Keratinocyte (primary cell): ENCODE measurements around the gene ADAMTS17. TPM values are rescaled to one million over a fixed set of nuclear protein-coding genes. Genes with fewer than 3 reads are reported as not detected.

Source experiments
- DNase-seq: peaks from one replicate; pipeline ENCODE4 v3.0.0-alpha.2; 2011; ENCODE audit warnings: low read depth, missing footprints, low spot score
- FAIRE-seq: peaks from 2 replicates; lab custom pipeline; 2011; peaks lifted over from hg19 to GRCh38; lab: Jason Lieb, UNC
- H2AFZ ChIP-seq: 2 replicates; pipeline ENCODE4 v1.6.0; 2012; ENCODE audit warnings: low read length, control low read depth, inconsistent platforms; ENCODE audit not compliant: control insufficient read depth
- H3K27ac ChIP-seq: 2 replicates; pipeline ENCODE4 v1.5.1; 2011; ENCODE audit warnings: low read length; ENCODE audit not compliant: control insufficient read depth, insufficient read depth
- H3K27me3 ChIP-seq: 3 replicates; pipeline ENCODE4 v1.6.0; 2011; ENCODE audit warnings: low read length; ENCODE audit not compliant: control insufficient read depth, insufficient read depth; ENCODE audit errors: extremely low read depth
- H3K36me3 ChIP-seq, 2 experiments: 2 replicates in 1 of 2; 3 replicates in 1 of 2; pipeline ENCODE4 v1.5.1; 2011; ENCODE audit warnings: low read length in 2 of 2, mild to moderate bottlenecking in 1 of 2; ENCODE audit not compliant: control insufficient read depth in 2 of 2, insufficient read depth in 2 of 2; ENCODE audit errors: extremely low read depth in 1 of 2
- H3K4me1 ChIP-seq: 3 replicates; pipeline ENCODE4 v1.5.1; 2011; ENCODE audit warnings: low read length; ENCODE audit not compliant: control insufficient read depth, insufficient read depth; ENCODE audit errors: extremely low read depth
- H3K4me2 ChIP-seq: 3 replicates; pipeline ENCODE4 v1.6.0; 2011; ENCODE audit warnings: low read depth, low read length; ENCODE audit not compliant: control insufficient read depth, insufficient read depth; ENCODE audit errors: extremely low read depth
- H3K4me3 ChIP-seq, 3 experiments: fragments of 200-600 bp in 1 of 3; sonication (generic) in 1 of 3; 2 replicates in 2 of 3; 3 replicates in 1 of 3; pipeline ENCODE4 v1.5.1; 2011 to 2016; ENCODE audit warnings: low read length in 3 of 3, mild to moderate bottlenecking in 3 of 3, control low read depth in 2 of 3, inconsistent platforms in 1 of 3, low read depth in 1 of 3, mixed read lengths in 1 of 3, mixed run types in 1 of 3, moderate library complexity in 1 of 3; ENCODE audit not compliant: control insufficient read depth in 2 of 3, insufficient read depth in 2 of 3; ENCODE audit errors: extremely low read depth in 1 of 3
- H3K79me2 ChIP-seq: 2 replicates; pipeline ENCODE4 v1.6.0; 2012; ENCODE audit warnings: low read length; ENCODE audit not compliant: control insufficient read depth, insufficient read depth
- H3K9ac ChIP-seq: 3 replicates; pipeline ENCODE4 v1.6.0; 2011; ENCODE audit warnings: low read length; ENCODE audit not compliant: control insufficient read depth, insufficient read depth; ENCODE audit errors: extremely low read depth
- H3K9me1 ChIP-seq: 3 replicates; pipeline ENCODE4 v1.6.0; 2011; ENCODE audit warnings: low read length; ENCODE audit not compliant: control insufficient read depth, insufficient read depth; ENCODE audit errors: extremely low read depth
- H3K9me3 ChIP-seq: 2 replicates; pipeline ENCODE4 v1.5.1; 2012; ENCODE audit warnings: low read depth, low read length; ENCODE audit not compliant: control insufficient read depth
- H4K20me1 ChIP-seq: 3 replicates; pipeline ENCODE4 v1.6.0; 2011; ENCODE audit warnings: low read length; ENCODE audit not compliant: control insufficient read depth, insufficient read depth; ENCODE audit errors: extremely low read depth
- CTCF ChIP-seq, 3 experiments: IDR thresholded peaks in 1 of 3; conservative IDR thresholded peaks in 1 of 3; optimal IDR thresholded peaks in 1 of 3; 2 replicates in 2 of 3; 3 replicates in 1 of 3; pipeline versions ENCODE3 to v1.5.1; 2011; ENCODE audit warnings: low read length in 3 of 3, mild to moderate bottlenecking in 3 of 3, moderate library complexity in 2 of 3, control low read depth in 1 of 3, inconsistent platforms in 1 of 3; ENCODE audit not compliant: insufficient read depth in 2 of 3; ENCODE audit errors: extremely low read depth in 1 of 3
- EZH2 ChIP-seq: IDR thresholded peaks from one replicate; pipeline ENCODE4 v1.6.1; 2012; ENCODE audit warnings: inconsistent platforms, mild to moderate bottlenecking, low read length, moderate library complexity
- dilution Hi-C: fragments of 300-500 bp; cut with MboI; formaldehyde crosslinking; loops from one replicate; pipeline ENCODE4 v1.7.0; 2020; ENCODE audit warnings: low sequenced_read_pairs; ENCODE audit not compliant: extremely low pct_ligation_motif_present
- polyA plus RNA-seq, 5 experiments: library from polyadenylated mRNA; depleted of rRNA in 3 of 5; stranded (reverse) in 3 of 5; stranded (forward) in 1 of 5; unstranded in 1 of 5; fragments of >200 nt; gene quantifications; 1 replicate in 1 of 5; 2 replicates in 3 of 5; 3 replicates in 1 of 5; pipeline versions ENCODE4 v1.2.1 to v1.2.3, GENCODE V29; 2011 to 2012; ENCODE audit warnings: missing spikeins in 2 of 5, low read depth in 1 of 5, low replicate concordance in 1 of 5

ADAMTS17 gene
- polyA plus RNA-seq, 1 donor (not counting 4 experiments of a cell fraction or from before 2014, with no cell fraction given), result 0.18 TPM

GRCh38 chr15:100263031-100263430, 78.7 kb downstream of the ADAMTS17 start:
- Histone ChIP-seq H3K4me2 (no peak overlapping the region), H3K9ac (no peak overlapping the region), H3K4me3 (no peak overlapping the region), H3K79me2 (no peaks in the 10 kb centered on the region), H3K9me1 (no peaks in the 10 kb centered on the region), H3K4me1 (no peaks in the 10 kb centered on the region), H2AFZ (no peak overlapping the region), H3K36me3 (no peaks in the 10 kb centered on the region), H4K20me1 (no peaks in the 10 kb centered on the region), H3K27me3 (peaks cover 23% of the 10 kb centered on the region), H3K27ac (no peak overlapping the region), H3K9me3 (no peaks in the 10 kb centered on the region)
- no peak for TF ChIP-seq CTCF (optimal IDR thresholded peaks at IDR 0.05 in 1 of 3, IDR thresholded peaks at IDR 0.05 in 1 of 3, conservative IDR thresholded peaks at IDR 0.05 in 1 of 3; ENCODE audit: extremely low read depth in 1 of 3, insufficient read depth in 2 of 3, low read length in 3 of 3)
- no peak for TF ChIP-seq EZH2
- dilution Hi-C loops, result no loop called here
- DNase-seq, result no peak
- FAIRE-seq, result no peak

- no peak for TF ChIP-seq CTCF (optimal IDR thresholded peaks at IDR 0.05 in 1 of 3, IDR thresholded peaks at IDR 0.05 in 1 of 3, conservative IDR thresholded peaks at IDR 0.05 in 1 of 3; ENCODE audit: extremely low read depth in 1 of 3, insufficient read depth in 2 of 3, low read length in 3 of 3)
- TF ChIP-seq EZH2, result no peak
- no peak overlapping the region for H3K4me3 ChIP-seq
- H3K9me3 ChIP-seq, result no peaks in the 10 kb centered on the region
- H3K79me2 ChIP-seq, result no peaks in the 10 kb centered on the region
- H3K9me1 ChIP-seq, result no peaks in the 10 kb centered on the region
- H3K27me3 ChIP-seq, result peaks cover 16% of the 10 kb centered on the region
- DNase-seq, result no peak
- H2AFZ ChIP-seq, result no peak overlapping the region
- no peak overlapping the region for H3K4me2 ChIP-seq
- dilution Hi-C loops, result no loop called here
- no peaks in the 10 kb centered on the region for H3K36me3 ChIP-seq
- H3K9ac ChIP-seq, result no peak overlapping the region
- H4K20me1 ChIP-seq, result no peaks in the 10 kb centered on the region
- no peak overlapping the region for H3K27ac ChIP-seq
- FAIRE-seq, result no peak
- no peaks in the 10 kb centered on the region for H3K4me1 ChIP-seq
Observed at GRCh38 chr15:100261302-100262240, 80.2 kb downstream of the ADAMTS17 start.
